K562 (cell line): ENCODE results near the gene MIF. TPM values are rescaled to one million over a fixed set of nuclear protein-coding genes. Genes with fewer than 3 reads are reported as not detected.
"Not testable (repeated sequence)": the region's sequence is repeated elsewhere in the genome, so short reads cannot be mapped to it uniquely, and the experiment has no call there.

Experiments
- ATAC-seq: fragments of 200-7000 bp; cut with Tn5 transposase; 3 replicates; pipeline ENCODE4 v1.9.1; 2020; ENCODE audit warnings: moderate library complexity
- BruUV-seq: library from RNA; stranded (reverse); fragments of 400-500 nt; replicated peaks from 2 replicates; lab custom pipeline; 2021; lab: Mats Ljungman, UMichigan
- CTCF ChIA-PET: fragments of 300-600 bp; formaldehyde crosslinking; extraction: SDS; loops from one replicate; lab custom pipeline; 2021; ENCODE audit warnings: low intra/inter-chr PET ratio; lab: Yijun Ruan, JAX
- POLR2A ChIA-PET: fragments of 300-600, 350-650 bp; sonication (Branson Sonifier 250); formaldehyde crosslinking; extraction: SDS; loops from one replicate; lab custom pipeline; 2021; ENCODE audit warnings: antibody characterized with exemption, inconsistent platforms; lab: Yijun Ruan, JAX
- DNase-seq, 4 experiments: peaks; one replicate each; pipeline versions ENCODE4 v3.0.0 to v3.0.0-alpha.2; 2011 to 2018; ENCODE audit warnings: low spot score in 3 of 4, mixed read lengths in 3 of 4; ENCODE audit errors: extremely low read depth in 1 of 4
- FAIRE-seq: peaks from 2 replicates; lab custom pipeline; 2011; peaks lifted over from hg19 to GRCh38; lab: Jason Lieb, UNC
- H2AFZ ChIP-seq: 2 replicates; pipeline ENCODE4 v1.6.0; 2011; ENCODE audit warnings: low read depth, low read length, control low read depth, inconsistent platforms
- H3K27ac ChIP-seq: fragments of 200-600 bp; 3 replicates; pipeline ENCODE4 v1.8.0; 2011; ENCODE audit warnings: low read depth, mild to moderate bottlenecking, control low read depth, inconsistent platforms, low read length, moderate library complexity, mixed read lengths; ENCODE audit errors: extremely low read depth
- H3K27me3 ChIP-seq, 2 experiments: fragments of 300-600 bp in 1 of 2; 2 replicates in 1 of 2; 3 replicates in 1 of 2; pipeline versions ENCODE4 v1.6.0 to v1.8.0; 2011; ENCODE audit warnings: inconsistent platforms in 2 of 2, low read length in 2 of 2, mild to moderate bottlenecking in 1 of 2, mixed read lengths in 1 of 2, moderate library complexity in 1 of 2; ENCODE audit not compliant: control insufficient read depth in 2 of 2, insufficient read depth in 2 of 2
- H3K36me3 ChIP-seq: fragments of 300-600 bp; 3 replicates; pipeline ENCODE4 v1.8.0; 2011; ENCODE audit warnings: mild to moderate bottlenecking, low read length, inconsistent platforms; ENCODE audit not compliant: control insufficient read depth, insufficient read depth
- H3K4me1 ChIP-seq, 2 experiments: fragments of 200-600 bp in 1 of 2; replicated peaks in 1 of 2; 2 replicates in 1 of 2; 3 replicates in 1 of 2; pipeline versions ENCODE4 v1.5.1 to v1.8.0; 2011; ENCODE audit warnings: inconsistent platforms in 2 of 2, low read length in 2 of 2, mild to moderate bottlenecking in 1 of 2, mixed read lengths in 1 of 2, moderate library complexity in 1 of 2; ENCODE audit not compliant: control insufficient read depth in 2 of 2, insufficient read depth in 2 of 2
- H3K4me2 ChIP-seq: 2 replicates; pipeline ENCODE4 v1.6.1; 2011; ENCODE audit warnings: low read length, control low read depth, inconsistent platforms, mixed read lengths; ENCODE audit not compliant: insufficient read depth
- H3K4me3 ChIP-seq: fragments of 200-600 bp; sonication (generic), shearing (Covaris generic); 2 replicates; pipeline ENCODE4 v1.5.1; 2016; ENCODE audit warnings: control low read depth, inconsistent platforms
- H3K79me2 ChIP-seq: fragments of 200-600 bp; 3 replicates; pipeline ENCODE4 v1.8.0; 2011; ENCODE audit warnings: low read length, inconsistent platforms; ENCODE audit not compliant: control insufficient read depth, insufficient read depth
- H3K9ac ChIP-seq, 2 experiments: 2 replicates each; pipeline versions ENCODE4 v1.6.0 to v1.6.1; 2011; ENCODE audit warnings: low read depth in 2 of 2, low read length in 2 of 2, control low read depth in 1 of 2, inconsistent platforms in 1 of 2, mild to moderate bottlenecking in 1 of 2, mixed read lengths in 1 of 2; ENCODE audit not compliant: insufficient read depth in 1 of 2
- H3K9me1 ChIP-seq: one replicate; pipeline ENCODE4 v1.6.0; 2011; ENCODE audit warnings: inconsistent platforms, mild to moderate bottlenecking, low read length, moderate library complexity; ENCODE audit not compliant: control insufficient read depth, insufficient read depth
- H3K9me3 ChIP-seq: replicated peaks from 2 replicates; pipeline ENCODE4 v1.5.1; 2011; ENCODE audit warnings: low read depth, low read length, inconsistent platforms; ENCODE audit not compliant: control insufficient read depth, insufficient read depth
- H4K20me1 ChIP-seq: replicated peaks from 2 replicates; pipeline ENCODE4 v1.6.1; 2011; ENCODE audit warnings: low read length, inconsistent platforms, mixed read lengths; ENCODE audit not compliant: control insufficient read depth, insufficient read depth
- ARID1B ChIP-seq: fragments of 450-650 bp; IDR thresholded peaks from 2 replicates; pipeline ENCODE4 v1.6.1; 2016; ENCODE audit warnings: antibody characterized with exemption, mild to moderate bottlenecking, inconsistent platforms
- ATF7 ChIP-seq: fragments of 450-650 bp; IDR thresholded peaks from 2 replicates; pipeline ENCODE4 v1.7.1; 2014; ENCODE audit warnings: mild to moderate bottlenecking, moderate library complexity
- CEBPB ChIP-seq: fragments of 450-650 bp; IDR thresholded peaks from 2 replicates; pipeline ENCODE4 v1.6.1; 2016; ENCODE audit warnings: missing genetic modification characterization, missing compliant biosample characterization
- CXXC5 ChIP-seq: fragments of 250-450 bp; sonication (Bioruptor Pico); IDR thresholded peaks from 2 replicates; pipeline ENCODE4 v1.8.0; 2022; ENCODE audit warnings: inconsistent platforms, mild to moderate bottlenecking, moderate library complexity
- EWSR1 ChIP-seq: fragments of 450-650 bp; IDR thresholded peaks from 2 replicates; pipeline ENCODE4 v1.6.1; 2018; ENCODE audit warnings: borderline replicate concordance, mild to moderate bottlenecking, low read depth, moderate library complexity; ENCODE audit not compliant: partially characterized antibody
- KLF16 ChIP-seq: IDR thresholded peaks from 2 replicates; pipeline ENCODE4 v1.6.1; 2016; ENCODE audit warnings: antibody characterized with exemption
- MCM2 ChIP-seq: fragments of 450-650 bp; IDR thresholded peaks from 2 replicates; pipeline ENCODE4 v1.6.1; 2017; ENCODE audit warnings: low read depth, mild to moderate bottlenecking
- SIN3A ChIP-seq, 2 experiments: fragments of 150-350 bp in 1 of 2; IDR thresholded peaks; 2 replicates each; pipeline ENCODE4 v1.6.1; 2011 to 2016; ENCODE audit warnings: borderline replicate concordance in 2 of 2, low read depth in 2 of 2, low read length in 2 of 2, mild to moderate bottlenecking in 2 of 2, moderate library complexity in 2 of 2; ENCODE audit not compliant: control insufficient read depth in 1 of 2
- ZNF212 ChIP-seq: fragments of 450-650 bp; formaldehyde crosslinking; IDR thresholded peaks from 2 replicates; pipeline ENCODE4 v1.4.0; 2020; ENCODE audit warnings: mild to moderate bottlenecking
- ZNF695 ChIP-seq: fragments of 450-650 bp; formaldehyde crosslinking; IDR thresholded peaks from 2 replicates; pipeline ENCODE4 v1.4.0; 2020; ENCODE audit warnings: mild to moderate bottlenecking, moderate library complexity
- WGBS: fragments of 100-300 bp; shearing (Covaris generic); methylation state at CpG from one replicate; pipeline ENCODE4 v1.1.6; 2016; ENCODE audit warnings: low coverage, mixed read lengths; ENCODE audit not compliant: insufficient coverage; ENCODE audit errors: missing lambda C conversion rate; 5-methylcytosine and 5-hydroxymethylcytosine counted together
- in situ Hi-C: fragments of 300-500 bp; cut with MboI; formaldehyde crosslinking; loops from 4 replicates; pipeline ENCODE4 v1.15.0; 2018; ENCODE audit warnings: inconsistent platforms, mixed read lengths
- intact Hi-C: fragments of 100-400 bp; cut with micrococcal nuclease; formaldehyde crosslinking; loops from 2 replicates; pipeline ENCODE4 v1.14.2; 2022
- polyA plus RNA-seq, 8 experiments: library from polyadenylated mRNA; depleted of rRNA in 4 of 8; stranded (reverse) in 5 of 8; unstranded in 3 of 8; fragments of >200 nt; fragmentation: Nextera tagmentation in 2 of 8; fragmentation: Illumina TruSeq in 1 of 8; extraction: Ambion mirVana in 2 of 8; extraction: Trizol in 1 of 8; gene quantifications; 2 replicates each; pipeline versions ENCODE4 v1.2.1 to v1.2.3, GENCODE V29; 2011 to 2014; ENCODE audit warnings: inconsistent platforms in 1 of 8, missing spikeins in 1 of 8
- total RNA-seq, 7 experiments: library from RNA; depleted of rRNA in 6 of 7; stranded (reverse); fragments of >200 nt in 6 of 7; fragmentation: Illumina TruSeq in 2 of 7; extraction: Trizol in 2 of 7; gene quantifications; 2 replicates each; pipeline versions ENCODE4 v1.2.1 to v1.2.3, GENCODE V29; 2011 to 2021; ENCODE audit warnings: low replicate concordance in 1 of 7
- TF ChIP-seq, protein P1 (sequence below): fragments of 450-650 bp; IDR thresholded peaks from 2 replicates; pipeline ENCODE4 v1.6.1; 2016; ENCODE audit warnings: borderline replicate concordance

MIF gene
- total and polyA plus RNA-seq, 9 of the 15 experiments (the other 6 are each of a cell fraction or from before 2014, with no cell fraction given): 7.4 to 666 (median 193) TPM

DNA sequence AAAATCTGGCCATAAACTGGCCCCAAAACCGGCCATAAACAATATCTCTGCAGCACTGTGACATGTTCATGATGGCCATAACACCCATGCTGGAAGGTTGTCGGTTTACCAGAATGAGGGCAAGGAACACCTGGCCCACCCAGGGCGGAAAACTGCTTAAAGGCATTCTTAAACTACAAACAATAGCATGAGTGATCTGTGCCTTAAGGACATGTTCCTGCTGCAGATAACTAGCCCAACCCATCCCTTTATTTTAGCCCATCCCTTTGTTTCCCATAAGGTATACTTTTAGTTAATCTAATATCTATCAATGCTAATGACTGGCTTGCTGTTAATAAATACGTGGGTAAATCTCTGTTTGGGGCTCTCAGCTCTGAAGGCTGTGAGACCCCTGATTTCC, 6.0 kb downstream of the MIF start:
- intact Hi-C loops, CTCF ChIA-PET: not testable (repeated sequence)
- POLR2A ChIA-PET: interaction anchor here (0.6 to 3.6 kb wide), 2 partner anchors 13 to 22 kb away, joined by 3 to 13 read pairs; no protein-coding TSS in a partner anchor

DNA sequence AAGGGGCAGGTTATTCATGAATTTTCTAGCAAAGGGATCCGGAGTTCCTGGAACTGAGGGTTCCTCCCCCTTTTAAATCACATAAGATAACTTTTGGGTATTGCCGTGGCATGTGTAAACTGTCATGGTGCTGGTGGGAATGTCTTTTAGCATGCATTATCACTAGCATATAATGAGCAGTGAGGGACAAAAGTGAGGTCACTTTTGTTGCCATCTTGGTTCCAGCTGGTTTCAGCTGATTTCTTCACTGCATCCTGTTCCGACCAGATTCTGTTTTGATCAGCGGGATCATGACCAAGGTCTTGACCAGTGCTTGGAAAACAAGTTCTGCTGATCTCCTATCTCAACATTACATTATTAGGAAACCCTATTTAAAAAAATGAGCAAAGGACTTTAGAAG, 7.4 kb downstream of the MIF start:
- H3K27me3 ChIP-seq: no peaks in the 10 kb centered on the region
- intact Hi-C loops: no loop called here
- no peaks in the 10 kb centered on the region for H3K9me3 ChIP-seq
- no peak overlapping the region for H3K4me3 ChIP-seq
- peak in 1 of 4 experiments; percentile 32 for DNase-seq
- CTCF ChIA-PET: no interaction called here
- H3K9me1 ChIP-seq: peaks cover 3% of the 10 kb centered on the region
- H3K9ac ChIP-seq: no peak overlapping the region
- no peak overlapping the region; the same call in 1 of the 2 replicates for H3K4me2 ChIP-seq
- BruUV-seq: no TSS peak
- peaks cover 14% of the 10 kb centered on the region; the same call in 2 of the 3 replicates for H3K36me3 ChIP-seq
- H3K27ac ChIP-seq: peak overlapping the region; percentile 40; the same call in 2 of the 3 replicates
- H3K79me2 ChIP-seq: peaks cover 12% of the 10 kb centered on the region
- 9% methylated on average over 4 of the region's 4 CpGs for WGBS
- H2AFZ ChIP-seq: no peak overlapping the region
- H4K20me1 ChIP-seq: no peaks in the 10 kb centered on the region
- POLR2A ChIA-PET: interaction anchor here (1.0 to 3.6 kb wide), 3 partner anchors 9 to 65 kb away, joined by 3 to 13 read pairs (median 4); no protein-coding TSS in a partner anchor
- peak; percentile 36; the same call in 1 of the 3 replicates for ATAC-seq
- peaks cover 7 to 10% of the 10 kb centered on the region in 2 experiments for H3K4me1 ChIP-seq
- in situ Hi-C loops: no loop called here
- no peak for FAIRE-seq
- TF ChIP-seq, protein P1, sequence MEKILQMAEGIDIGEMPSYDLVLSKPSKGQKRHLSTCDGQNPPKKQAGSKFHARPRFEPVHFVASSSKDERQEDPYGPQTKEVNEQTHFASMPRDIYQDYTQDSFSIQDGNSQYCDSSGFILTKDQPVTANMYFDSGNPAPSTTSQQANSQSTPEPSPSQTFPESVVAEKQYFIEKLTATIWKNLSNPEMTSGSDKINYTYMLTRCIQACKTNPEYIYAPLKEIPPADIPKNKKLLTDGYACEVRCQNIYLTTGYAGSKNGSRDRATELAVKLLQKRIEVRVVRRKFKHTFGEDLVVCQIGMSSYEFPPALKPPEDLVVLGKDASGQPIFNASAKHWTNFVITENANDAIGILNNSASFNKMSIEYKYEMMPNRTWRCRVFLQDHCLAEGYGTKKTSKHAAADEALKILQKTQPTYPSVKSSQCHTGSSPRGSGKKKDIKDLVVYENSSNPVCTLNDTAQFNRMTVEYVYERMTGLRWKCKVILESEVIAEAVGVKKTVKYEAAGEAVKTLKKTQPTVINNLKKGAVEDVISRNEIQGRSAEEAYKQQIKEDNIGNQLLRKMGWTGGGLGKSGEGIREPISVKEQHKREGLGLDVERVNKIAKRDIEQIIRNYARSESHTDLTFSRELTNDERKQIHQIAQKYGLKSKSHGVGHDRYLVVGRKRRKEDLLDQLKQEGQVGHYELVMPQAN: no peak
- TF ChIP-seq EWSR1 (no peak), CEBPB (tag) (peak; percentile 38; the same call in 1 of the 2 replicates), ATF7 (peak; percentile 90), ZNF695 (CRISPR knock-in tag) (no peak), MCM2 (no peak), ARID1B (peak; percentile 55), KLF16 (peak; percentile 45), CXXC5 (no peak), ZNF212 (CRISPR knock-in tag) (no peak), SIN3A (IDR thresholded peaks at IDR 0.05; ENCODE audit: borderline replicate concordance in 2 of 2, control insufficient read depth in 1 of 2, low read depth in 2 of 2, low read length in 2 of 2) (no peak)

More for the DNA sequence above, 6.0 kb downstream of the MIF start:
- H3K9me1 ChIP-seq, H3K27me3 ChIP-seq, H3K27ac ChIP-seq, DNase-seq, FAIRE-seq, H3K9ac ChIP-seq, ATAC-seq, H3K9me3 ChIP-seq, H2AFZ ChIP-seq, H3K4me3 ChIP-seq, BruUV-seq, in situ Hi-C loops, H3K4me2 ChIP-seq: not testable (repeated sequence)
- peaks cover 10% of the 10 kb centered on the region; the same call in 1 of the 2 replicates for H4K20me1 ChIP-seq
- peaks cover 27% of the 10 kb centered on the region for H3K36me3 ChIP-seq
- H3K79me2 ChIP-seq: peaks cover 26% of the 10 kb centered on the region
- WGBS: 88% methylated on average over 4 of the region's 4 CpGs
- peaks cover 17 to 20% of the 10 kb centered on the region in 2 experiments for H3K4me1 ChIP-seq
